A549 treated with RU486 at 1 μM for 4 hours (cell line): Measurements from ENCODE around the gene PTCH2. TPM values are rescaled to one million over a fixed set of nuclear protein-coding genes. Genes with fewer than 3 reads are reported as not detected.

Source experiments
- total RNA-seq: library from RNA; stranded (reverse); fragments of 200-300 nt; extraction: Qiagen RNA extraction; gene quantifications from 5 replicates; pipeline ENCODE4 v1.2.3, GENCODE V29; 2022; ENCODE audit warnings: low read depth

PTCH2 gene, protein sequence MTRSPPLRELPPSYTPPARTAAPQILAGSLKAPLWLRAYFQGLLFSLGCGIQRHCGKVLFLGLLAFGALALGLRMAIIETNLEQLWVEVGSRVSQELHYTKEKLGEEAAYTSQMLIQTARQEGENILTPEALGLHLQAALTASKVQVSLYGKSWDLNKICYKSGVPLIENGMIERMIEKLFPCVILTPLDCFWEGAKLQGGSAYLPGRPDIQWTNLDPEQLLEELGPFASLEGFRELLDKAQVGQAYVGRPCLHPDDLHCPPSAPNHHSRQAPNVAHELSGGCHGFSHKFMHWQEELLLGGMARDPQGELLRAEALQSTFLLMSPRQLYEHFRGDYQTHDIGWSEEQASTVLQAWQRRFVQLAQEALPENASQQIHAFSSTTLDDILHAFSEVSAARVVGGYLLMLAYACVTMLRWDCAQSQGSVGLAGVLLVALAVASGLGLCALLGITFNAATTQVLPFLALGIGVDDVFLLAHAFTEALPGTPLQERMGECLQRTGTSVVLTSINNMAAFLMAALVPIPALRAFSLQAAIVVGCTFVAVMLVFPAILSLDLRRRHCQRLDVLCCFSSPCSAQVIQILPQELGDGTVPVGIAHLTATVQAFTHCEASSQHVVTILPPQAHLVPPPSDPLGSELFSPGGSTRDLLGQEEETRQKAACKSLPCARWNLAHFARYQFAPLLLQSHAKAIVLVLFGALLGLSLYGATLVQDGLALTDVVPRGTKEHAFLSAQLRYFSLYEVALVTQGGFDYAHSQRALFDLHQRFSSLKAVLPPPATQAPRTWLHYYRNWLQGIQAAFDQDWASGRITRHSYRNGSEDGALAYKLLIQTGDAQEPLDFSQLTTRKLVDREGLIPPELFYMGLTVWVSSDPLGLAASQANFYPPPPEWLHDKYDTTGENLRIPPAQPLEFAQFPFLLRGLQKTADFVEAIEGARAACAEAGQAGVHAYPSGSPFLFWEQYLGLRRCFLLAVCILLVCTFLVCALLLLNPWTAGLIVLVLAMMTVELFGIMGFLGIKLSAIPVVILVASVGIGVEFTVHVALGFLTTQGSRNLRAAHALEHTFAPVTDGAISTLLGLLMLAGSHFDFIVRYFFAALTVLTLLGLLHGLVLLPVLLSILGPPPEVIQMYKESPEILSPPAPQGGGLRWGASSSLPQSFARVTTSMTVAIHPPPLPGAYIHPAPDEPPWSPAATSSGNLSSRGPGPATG
- 0.14 to 0.30 TPM (median 0.20 TPM) in 5 replicates for total RNA-seq

DNA sequence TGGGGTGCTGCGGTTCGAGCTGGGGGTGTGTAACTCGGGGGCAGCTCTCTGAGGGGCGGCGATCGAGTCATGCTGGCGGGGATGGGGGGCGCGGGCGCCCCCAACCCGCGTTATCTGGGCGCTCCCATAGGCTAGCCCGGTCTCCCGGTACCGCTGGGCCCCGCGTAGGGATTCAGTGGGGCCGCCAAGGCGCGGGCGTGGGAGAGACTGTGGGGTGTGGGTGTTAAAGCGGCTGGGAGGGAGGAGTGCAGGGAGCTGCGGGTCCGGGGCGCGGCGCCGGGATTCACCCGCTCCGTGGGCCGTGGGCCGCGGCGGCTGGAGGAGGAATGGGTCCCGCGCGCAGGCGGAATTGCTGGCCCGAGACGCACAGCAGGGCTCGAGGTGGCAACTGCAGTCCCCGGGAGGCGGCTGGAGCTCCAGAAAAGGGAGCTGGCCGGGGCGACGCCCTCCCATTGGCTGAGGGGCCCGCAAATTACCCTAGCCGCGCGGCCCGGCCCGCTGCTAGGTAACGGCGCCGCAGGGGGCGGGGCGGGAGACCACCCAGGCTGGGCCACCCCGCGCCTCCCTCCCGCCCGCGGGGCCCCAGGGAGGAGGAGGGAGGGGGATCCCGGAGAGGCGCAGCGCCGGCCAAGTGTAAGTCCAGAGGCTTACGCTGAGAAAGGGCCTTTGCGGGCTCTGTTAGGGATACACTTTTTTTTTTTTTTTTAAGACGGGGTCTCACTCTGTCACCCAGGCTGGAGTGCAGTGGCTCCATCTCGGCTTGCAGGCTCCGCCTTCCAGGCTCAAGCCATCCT is at the start of gene PTCH2:
TSS of gene PTCH2 (minus strand) at position 392 of the 794 bp plus-strand sequence. CDS start at position 71, 321 bp downstream.

DNA sequence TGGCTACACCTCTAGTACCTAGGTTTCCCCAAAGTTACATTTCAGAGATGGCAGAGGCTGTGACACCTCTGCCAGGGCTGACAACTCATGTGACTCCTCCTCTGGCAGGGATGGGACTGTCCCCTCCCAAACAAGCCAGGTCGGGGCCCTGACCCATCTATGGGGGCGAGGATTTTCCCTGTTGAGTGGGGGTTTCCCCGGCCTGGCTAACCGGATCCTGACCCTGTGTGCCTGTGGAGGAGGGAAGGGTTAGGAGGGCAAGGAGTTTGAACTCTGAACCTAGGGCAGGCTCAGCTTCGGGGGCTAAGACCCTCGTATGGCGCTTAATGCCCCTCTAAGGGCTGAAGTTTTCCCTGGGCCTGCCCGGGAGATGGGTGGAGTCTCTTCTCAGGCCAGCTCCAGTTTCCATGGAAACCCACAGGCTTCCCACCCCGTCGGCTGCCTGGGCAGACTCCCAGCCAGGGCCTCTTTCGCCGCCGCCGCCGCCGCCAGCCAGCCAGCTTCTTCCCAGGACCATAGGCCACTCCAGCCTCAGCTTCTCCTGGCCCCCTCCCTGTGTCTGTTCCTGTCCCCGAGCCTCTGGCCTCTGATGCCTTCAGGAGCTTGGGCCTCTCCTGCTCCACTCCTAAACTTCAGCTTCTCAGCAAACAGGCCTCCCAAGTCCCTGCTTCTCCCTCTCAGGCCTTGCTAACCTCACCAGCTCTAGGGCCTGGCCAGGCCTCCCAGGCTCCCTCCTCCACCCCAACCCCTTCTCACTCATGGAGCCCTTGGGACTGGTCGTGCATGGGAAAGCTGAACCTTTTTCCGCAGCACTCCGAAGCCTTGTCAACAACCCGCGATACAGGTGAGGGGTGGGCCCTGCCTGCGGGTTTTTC is 34.8 kb downstream of the PTCH2 start, which contains the start of gene BTBD19:
TSS of gene BTBD19 (plus strand) at position 461 of the 875 bp plus-strand sequence. CDS start at position 759, 298 bp downstream.

DNA sequence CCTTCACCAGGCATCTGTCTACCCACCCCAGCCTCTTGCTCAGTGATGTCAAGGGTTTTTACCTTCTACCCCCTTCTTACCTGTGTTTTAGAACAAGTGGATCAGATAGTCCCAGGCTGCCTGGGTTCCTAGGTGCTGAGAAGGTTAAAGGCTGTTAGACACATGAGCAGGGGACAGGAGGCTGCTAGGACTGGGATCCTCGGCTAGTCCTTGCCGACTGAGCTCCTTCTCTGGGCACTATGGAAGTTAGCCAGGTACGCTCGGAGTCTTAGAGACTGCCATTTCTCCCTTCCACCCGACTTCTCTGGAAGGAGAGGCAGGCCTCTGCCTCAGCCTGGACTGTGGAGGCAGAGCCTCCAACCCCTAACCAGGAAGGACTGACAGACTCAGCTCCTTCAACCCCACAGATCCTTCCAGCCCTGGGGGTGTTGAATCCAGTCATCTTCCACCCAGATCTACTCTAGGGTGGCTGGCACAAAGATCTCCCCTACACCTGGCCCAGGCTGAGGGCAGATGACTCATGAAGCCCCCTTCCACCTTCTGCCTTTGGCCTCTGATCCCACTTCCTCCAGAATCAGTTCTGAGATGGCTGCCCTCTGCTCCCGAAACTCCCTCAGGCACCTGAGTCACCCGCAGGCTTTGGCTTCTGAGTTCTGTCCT is 36.2 kb downstream of the PTCH2 start, which contains the start of gene DYNLT4:
TSS of gene DYNLT4 (minus strand) at position 648 of the 660 bp plus-strand sequence. CDS start 683 bp downstream, outside the sequence.

DNA sequence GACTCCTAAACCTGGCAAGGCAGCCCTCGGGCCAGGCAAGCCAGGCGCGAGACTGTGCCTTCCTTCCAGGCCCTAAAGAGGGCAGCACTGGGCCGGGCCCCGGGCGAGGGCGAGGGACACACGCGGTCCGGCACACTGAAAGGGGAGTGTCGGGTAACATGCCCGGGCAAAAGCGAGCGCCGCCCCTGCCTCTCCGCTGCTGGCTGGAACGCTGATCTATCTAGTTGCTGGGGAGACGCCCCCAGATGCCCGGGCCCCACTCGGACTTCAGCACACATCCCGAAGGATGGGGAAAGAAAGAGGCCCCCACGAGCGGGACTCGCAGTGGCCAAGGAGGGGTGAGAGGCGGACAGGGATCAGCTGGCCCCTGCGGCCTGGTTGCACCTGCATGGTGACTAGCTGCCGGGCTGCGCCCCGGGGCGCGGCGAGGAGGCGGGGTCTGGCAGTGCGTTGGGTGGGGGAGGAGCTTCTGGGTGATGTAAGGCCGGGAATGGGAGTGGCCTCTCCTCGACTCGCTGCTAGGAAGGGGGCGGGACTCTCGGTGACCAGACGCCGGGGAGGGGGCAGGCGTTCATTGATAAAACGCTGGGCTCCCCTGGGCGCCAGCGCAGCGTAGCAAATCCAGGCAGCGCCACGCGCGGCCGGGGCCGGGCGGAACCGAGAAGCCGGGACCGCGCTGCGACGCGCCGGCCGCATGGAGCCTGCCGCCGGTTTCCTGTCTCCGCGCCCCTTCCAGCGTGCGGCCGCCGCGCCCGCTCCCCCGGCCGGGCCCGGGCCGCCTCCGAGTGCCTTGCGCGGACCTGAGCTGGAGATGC is 43.1 kb downstream of the PTCH2 start, which contains the start of gene PLK3:
TSS of gene PLK3 (plus strand) at position 608 of the 815 bp plus-strand sequence. CDS start at position 695, 87 bp downstream.

DNA sequence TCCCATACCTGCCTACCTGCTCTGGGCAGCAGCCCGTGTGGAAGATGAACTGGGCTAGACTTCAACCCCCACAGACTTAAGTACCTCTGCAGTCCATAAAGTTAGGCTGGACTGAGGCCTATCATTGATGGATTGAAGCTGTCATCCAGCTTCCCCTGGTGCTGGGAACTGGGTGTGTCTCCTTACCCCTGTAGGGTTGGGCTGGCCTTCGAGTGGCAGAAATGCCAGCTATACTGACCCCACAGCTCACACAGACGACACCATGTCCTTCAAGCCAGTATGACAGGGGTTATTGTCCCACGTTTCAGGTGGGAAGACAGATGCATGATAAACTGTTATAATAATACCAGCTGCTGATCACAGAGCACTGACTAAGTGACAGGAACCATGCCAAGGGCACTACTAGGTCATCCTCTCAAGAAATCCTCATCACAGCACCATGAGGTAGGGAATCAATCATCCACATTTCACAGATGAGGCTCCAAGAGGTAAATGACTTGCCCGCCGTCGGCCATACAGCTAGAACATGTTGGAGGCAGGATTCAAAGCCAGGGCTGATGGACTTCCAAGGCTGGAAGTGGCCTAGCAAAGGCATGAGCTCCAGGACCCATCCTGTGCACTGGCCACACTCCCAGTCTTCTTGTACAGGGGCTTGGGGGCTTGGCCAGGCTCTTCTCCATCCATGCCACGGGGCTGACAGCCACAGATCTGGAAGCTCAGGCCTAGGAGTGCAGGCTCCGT is 54.8 kb downstream of the PTCH2 start, which contains the start of gene BEST4:
TSS of gene BEST4 (minus strand) at position 51 of the 741 bp plus-strand sequence. CDS start 465 bp downstream, outside the sequence.

DNA sequence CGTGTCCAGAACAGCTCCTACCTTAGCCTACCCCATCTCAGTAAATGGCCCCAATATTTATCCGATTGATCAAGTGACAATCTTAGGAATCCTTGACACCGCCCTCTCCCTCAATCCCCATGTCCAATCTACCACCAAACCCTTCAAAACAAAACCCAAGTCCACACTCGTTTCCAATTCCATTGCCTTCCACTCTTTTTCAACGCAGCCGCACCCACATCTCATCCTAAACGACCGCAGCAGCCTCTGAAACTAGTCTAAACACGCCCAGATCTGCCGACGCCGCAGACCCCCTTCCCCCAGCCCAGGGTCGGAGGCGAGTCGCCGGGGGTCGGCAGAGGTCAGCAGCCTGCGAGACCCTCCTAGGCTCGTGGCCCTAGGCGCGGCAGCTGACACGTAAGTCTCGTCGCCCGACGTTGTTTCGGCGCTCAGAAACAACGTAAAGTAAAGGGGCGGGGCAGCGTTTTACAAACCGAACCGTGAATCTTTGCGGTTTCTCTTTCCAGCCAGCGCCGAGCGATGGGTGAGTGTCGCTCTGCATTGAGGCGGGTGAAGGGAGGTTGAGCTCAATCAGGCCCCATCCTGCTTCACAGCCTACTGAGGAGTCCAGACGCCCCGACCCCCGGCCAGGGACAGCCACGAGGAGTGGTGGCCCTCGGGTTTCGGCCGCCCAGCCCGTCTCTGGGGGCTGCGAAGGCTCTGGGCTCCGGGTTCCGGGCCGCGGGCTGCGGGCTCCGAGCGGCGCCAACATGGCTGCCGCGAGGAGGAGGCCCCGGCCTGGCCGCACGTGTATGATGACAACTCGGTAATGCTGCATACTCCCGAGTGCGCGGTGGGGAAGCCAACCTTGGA is 67.7 kb downstream of the PTCH2 start, which contains the start of gene RPS8:
TSS of gene RPS8 (plus strand) at position 463 of the 852 bp plus-strand sequence. CDS start at position 520, 57 bp downstream.

Other genes starting within 250 kb of the PTCH2 start
- gene TMEM53, start 168.8 kb downstream of the PTCH2 start, total RNA-seq: 7.6 to 13.6 TPM (median 9.5 TPM) in 5 replicates
- gene ARMH1, start 168.5 kb downstream of the PTCH2 start, total RNA-seq: 0.28 to 1.2 TPM (median 0.85 TPM) in 5 replicates
- gene RNU5D-1, start 112.1 kb downstream of the PTCH2 start, total RNA-seq: not detected in 5 replicates
- gene KIF2C, start 103.4 kb downstream of the PTCH2 start, total RNA-seq: 39.1 to 45.8 TPM (median 42.7 TPM) in 5 replicates
- gene RPS8, start 67.7 kb downstream of the PTCH2 start, total RNA-seq: 1,540 to 1,813 TPM (median 1,677 TPM) in 5 replicates
- gene BEST4, start 55.1 kb downstream of the PTCH2 start, total RNA-seq: 0.16 to 0.37 TPM (median 0.29 TPM) in 5 replicates
- 12.3 to 19.5 TPM (median 17.5 TPM) in 5 replicates for gene PLK3, start 42.9 kb downstream of the PTCH2 start, total RNA-seq
- gene DYNLT4, start 35.9 kb downstream of the PTCH2 start, total RNA-seq: 0.32 to 0.64 TPM (median 0.48 TPM) in 4 of 5 replicates, not detected in the other
- gene BTBD19, start 34.7 kb downstream of the PTCH2 start, total RNA-seq: 2.2 to 3.3 TPM (median 2.7 TPM) in 5 replicates
- 15.9 to 20.6 TPM (median 19.0 TPM) in 5 replicates for gene EIF2B3, start 143.3 kb upstream of the PTCH2 start, total RNA-seq
- 13.1 to 18.6 TPM (median 17.7 TPM) in 5 replicates for gene HECTD3, start 168.1 kb upstream of the PTCH2 start, total RNA-seq
- gene UROD, start 169.0 kb upstream of the PTCH2 start, total RNA-seq: 38.9 to 50.8 TPM (median 48.7 TPM) in 5 replicates